ENCODE results near the gene PSD4. TPM values are rescaled to one million over a fixed set of nuclear protein-coding genes. Genes with fewer than 3 reads are reported as not detected.

Gene PSD4
- total and polyA plus RNA-seq, 2 experiments from 2014 or later, result 2.5 to 9.0 TPM

- no peak for TF ChIP-seq CTCF (IDR thresholded peaks at IDR 0.05; ENCODE audit: low read depth, low read length)
- Histone ChIP-seq H3K36me3 (no peaks in the 10 kb centered on the region), H3K9me3 (ENCODE audit: low read depth) (no peaks in the 10 kb centered on the region), H3K27ac (no peak overlapping the region), H3K4me3 (no peak overlapping the region), H3K27me3 (no peaks in the 10 kb centered on the region), H3K4me1 (ENCODE audit: low read depth) (no peaks in the 10 kb centered on the region)
- no peak for DNase-seq (ENCODE audit: low read depth in 1 of 2, low spot score in 1 of 2)
These were observed 45.9 kb upstream of the PSD4 start for GRCh38 chr2:113127646-113128570.

GRCh38 chr2:113129519-113130078 is 44.2 kb upstream of the PSD4 start:
- Histone ChIP-seq H3K36me3 (no peaks in the 10 kb centered on the region), H3K4me3 (no peak overlapping the region), H3K9me3 (ENCODE audit: low read depth) (no peaks in the 10 kb centered on the region), H3K27me3 (no peaks in the 10 kb centered on the region), H3K27ac (no peak overlapping the region), H3K4me1 (ENCODE audit: low read depth) (no peaks in the 10 kb centered on the region)
- DNase-seq (ENCODE audit: low read depth in 1 of 2, low spot score in 1 of 2), result no peak
- TF ChIP-seq CTCF (IDR thresholded peaks at IDR 0.05; ENCODE audit: low read depth, low read length), result no peak

DNA sequence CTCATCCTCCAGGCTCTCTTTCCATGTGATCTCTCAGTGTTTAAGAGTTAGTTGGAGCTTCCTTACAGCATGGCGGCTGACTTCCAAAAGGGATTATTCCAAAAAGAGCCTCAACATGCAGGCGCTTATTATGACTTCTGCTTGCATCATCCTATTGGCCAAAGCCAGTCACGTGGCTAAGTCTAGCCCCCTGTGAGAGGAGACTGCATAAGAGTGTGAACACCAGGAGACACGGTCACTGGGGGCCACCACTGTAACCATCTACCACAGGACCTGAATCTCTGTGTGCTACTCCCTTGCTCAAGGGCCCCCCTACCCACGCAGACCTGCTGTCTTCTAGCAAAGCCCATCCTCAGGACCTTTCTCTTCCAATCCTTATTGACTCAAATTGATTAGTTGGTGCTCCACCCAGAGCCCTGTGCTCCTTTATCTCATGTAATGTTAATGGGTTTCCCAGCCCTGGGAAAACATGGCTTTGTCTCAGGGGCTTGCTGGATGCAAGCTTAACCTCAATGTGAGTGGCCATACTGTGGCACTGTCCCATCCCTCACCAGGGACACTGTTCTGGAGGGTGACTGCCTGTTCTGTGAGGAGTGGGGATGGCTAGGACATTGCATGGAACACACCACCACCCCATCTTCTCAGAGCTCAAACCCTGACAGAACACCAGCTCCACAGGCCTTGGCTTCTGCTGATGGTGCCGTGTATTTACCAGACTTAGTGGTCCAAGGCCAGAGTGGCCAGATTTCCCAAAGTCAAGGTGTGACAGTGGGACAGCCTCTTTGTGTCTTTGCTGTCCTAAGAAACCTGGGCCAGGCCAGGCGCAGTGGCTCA is 42.2 kb upstream of the PSD4 start:
- Histone ChIP-seq H3K9me3 (ENCODE audit: low read depth) (no peaks in the 10 kb centered on the region), H3K4me3 (no peak overlapping the region), H3K36me3 (no peaks in the 10 kb centered on the region), H3K4me1 (ENCODE audit: low read depth) (no peaks in the 10 kb centered on the region), H3K27me3 (no peaks in the 10 kb centered on the region), H3K27ac (no peak overlapping the region)
- no peak for DNase-seq (ENCODE audit: low read depth in 1 of 2, low spot score in 1 of 2)
- no peak for TF ChIP-seq CTCF (IDR thresholded peaks at IDR 0.05; ENCODE audit: low read depth, low read length)

DNA sequence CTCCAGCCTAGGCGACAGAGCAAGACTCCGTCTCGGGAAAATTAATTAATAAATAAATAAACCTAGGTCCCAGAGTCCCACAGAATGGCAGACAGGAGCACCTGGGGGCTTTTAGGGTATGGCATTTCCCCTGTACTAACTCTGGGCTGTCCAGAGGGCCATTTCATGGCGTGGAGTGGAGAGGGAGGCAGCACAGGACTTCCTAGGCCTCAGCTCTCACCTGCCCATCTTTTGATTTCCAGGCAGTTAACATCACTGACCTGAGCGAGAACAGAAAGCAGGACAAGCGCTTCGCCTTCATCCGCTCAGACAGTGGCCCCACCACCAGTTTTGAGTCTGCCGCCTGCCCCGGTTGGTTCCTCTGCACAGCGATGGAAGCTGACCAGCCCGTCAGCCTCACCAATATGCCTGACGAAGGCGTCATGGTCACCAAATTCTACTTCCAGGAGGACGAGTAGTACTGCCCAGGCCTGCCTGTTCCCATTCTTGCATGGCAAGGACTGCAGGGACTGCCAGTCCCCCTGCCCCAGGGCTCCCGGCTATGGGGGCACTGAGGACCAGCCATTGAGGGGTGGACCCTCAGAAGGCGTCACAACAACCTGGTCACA is 41.3 kb upstream of the PSD4 start:
- Histone ChIP-seq H3K27me3 (no peaks in the 10 kb centered on the region), H3K27ac (no peak overlapping the region), H3K9me3 (ENCODE audit: low read depth) (no peaks in the 10 kb centered on the region), H3K36me3 (no peaks in the 10 kb centered on the region), H3K4me3 (no peak overlapping the region), H3K4me1 (ENCODE audit: low read depth) (no peaks in the 10 kb centered on the region)
- no peak for TF ChIP-seq CTCF (IDR thresholded peaks at IDR 0.05; ENCODE audit: low read depth, low read length)
- no peak for DNase-seq (ENCODE audit: low read depth in 1 of 2, low spot score in 1 of 2)
